Measurements from ENCODE around the gene COL4A1. TPM values are rescaled to one million over a fixed set of nuclear protein-coding genes. Genes with fewer than 3 reads are reported as not detected.
A peak's percentile ranks its signal among the peaks of the same experiment; 100 is the strongest.
"Not testable (repeated sequence)": the region's sequence is repeated elsewhere in the genome, so short reads cannot be mapped to it uniquely, and the experiment has no call there.

Gene COL4A1
- total RNA-seq, 2 donors from 2014 or later, result 140 to 201 TPM

DNA sequence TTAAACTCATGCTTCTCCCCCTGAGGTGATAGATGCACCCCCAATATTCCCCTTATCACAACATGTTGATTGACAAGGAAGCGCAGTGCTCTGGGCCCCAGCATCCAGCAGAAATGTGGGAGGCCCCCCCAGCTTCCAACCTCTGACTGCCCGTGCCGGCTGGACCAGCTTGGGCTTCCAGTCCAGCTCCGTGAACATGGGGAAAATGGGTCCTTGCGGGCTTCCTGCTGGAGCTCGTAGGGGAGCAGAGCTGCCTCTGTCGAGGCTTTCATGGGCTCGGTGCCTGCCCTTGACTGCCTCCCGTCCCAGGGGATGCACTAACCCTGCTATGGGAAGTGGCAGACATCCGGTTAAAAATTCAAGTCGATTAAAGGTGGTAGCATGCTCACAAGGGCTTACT lies 188.9 kb downstream of the COL4A1 start:
- TF ChIP-seq, protein P1, sequence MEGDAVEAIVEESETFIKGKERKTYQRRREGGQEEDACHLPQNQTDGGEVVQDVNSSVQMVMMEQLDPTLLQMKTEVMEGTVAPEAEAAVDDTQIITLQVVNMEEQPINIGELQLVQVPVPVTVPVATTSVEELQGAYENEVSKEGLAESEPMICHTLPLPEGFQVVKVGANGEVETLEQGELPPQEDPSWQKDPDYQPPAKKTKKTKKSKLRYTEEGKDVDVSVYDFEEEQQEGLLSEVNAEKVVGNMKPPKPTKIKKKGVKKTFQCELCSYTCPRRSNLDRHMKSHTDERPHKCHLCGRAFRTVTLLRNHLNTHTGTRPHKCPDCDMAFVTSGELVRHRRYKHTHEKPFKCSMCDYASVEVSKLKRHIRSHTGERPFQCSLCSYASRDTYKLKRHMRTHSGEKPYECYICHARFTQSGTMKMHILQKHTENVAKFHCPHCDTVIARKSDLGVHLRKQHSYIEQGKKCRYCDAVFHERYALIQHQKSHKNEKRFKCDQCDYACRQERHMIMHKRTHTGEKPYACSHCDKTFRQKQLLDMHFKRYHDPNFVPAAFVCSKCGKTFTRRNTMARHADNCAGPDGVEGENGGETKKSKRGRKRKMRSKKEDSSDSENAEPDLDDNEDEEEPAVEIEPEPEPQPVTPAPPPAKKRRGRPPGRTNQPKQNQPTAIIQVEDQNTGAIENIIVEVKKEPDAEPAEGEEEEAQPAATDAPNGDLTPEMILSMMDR (IDR thresholded peaks at IDR 0.05), result no peak
- Histone ChIP-seq H3K9me3 (no peaks in the 10 kb centered on the region), H3K27ac (no peak overlapping the region), H3K4me1 (peaks cover 0 to 16% of the 10 kb centered on the region in 2 donors), H3K27me3 (no peaks in the 10 kb centered on the region), H3K36me3 (no peaks in the 10 kb centered on the region), H3K4me3 (no peak overlapping the region)
- DNase-seq (ENCODE audit: low spot score), result peak; percentile 46

DNA sequence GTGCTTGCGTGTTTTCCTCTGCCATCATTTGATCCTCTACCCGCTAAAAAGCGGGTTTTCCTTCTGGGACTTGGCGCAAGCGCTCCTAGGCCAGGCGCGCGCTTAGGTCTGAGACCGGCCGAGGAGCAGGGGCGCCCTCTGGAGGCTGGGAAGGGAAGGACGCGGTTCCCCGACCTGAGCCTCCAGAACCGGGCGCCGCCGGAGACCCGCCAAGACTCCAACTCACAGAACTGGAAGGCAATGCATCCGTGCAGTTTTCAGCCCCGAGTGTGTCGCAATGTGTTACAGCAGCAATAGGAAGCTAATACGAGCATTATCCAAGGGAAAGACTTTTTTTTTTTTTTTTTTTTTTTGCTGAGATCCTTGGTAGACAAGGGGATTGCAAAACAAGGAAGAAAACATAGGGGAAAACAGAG lies 190.9 kb downstream of the COL4A1 start:
- no peaks in the 10 kb centered on the region for H3K36me3 ChIP-seq

DNA sequence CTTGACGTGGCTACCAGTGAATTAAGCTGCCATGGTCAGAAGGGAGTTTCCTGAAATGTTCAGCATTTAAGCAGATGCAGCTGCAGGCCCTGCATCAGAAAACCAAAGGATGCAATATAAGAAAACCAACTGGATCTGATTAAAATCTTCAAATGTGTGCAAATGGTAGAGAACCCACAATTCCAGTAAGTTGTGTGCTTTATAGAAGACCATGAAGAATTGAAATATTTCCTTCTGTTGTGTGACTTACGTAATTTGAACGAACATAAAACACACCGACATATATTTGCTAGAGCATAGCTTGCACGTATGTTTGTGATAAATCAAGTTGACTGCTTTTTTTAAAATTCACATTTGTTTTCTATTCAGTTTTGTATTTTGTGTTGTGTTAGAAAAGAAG lies 191.4 kb downstream of the COL4A1 start:
- DNase-seq (ENCODE audit: low spot score), result no peak
- TF ChIP-seq, protein P1 (IDR thresholded peaks at IDR 0.05), result no peak
- H3K27me3 ChIP-seq, result no peaks in the 10 kb centered on the region
- H3K36me3 ChIP-seq, result no peaks in the 10 kb centered on the region
- H3K4me3 ChIP-seq, result no peak overlapping the region
- no peaks in the 10 kb centered on the region for H3K9me3 ChIP-seq
- H3K4me1 ChIP-seq, result peaks cover 0 to 13% of the 10 kb centered on the region in 2 donors
- no peak overlapping the region for H3K27ac ChIP-seq

More for the DNA sequence above, 190.9 kb downstream of the COL4A1 start:
- H3K4me3 ChIP-seq, result no peak overlapping the region
- H3K27me3 ChIP-seq, result no peaks in the 10 kb centered on the region
- H3K9me3 ChIP-seq, result no peaks in the 10 kb centered on the region
- TF ChIP-seq, protein P1 (IDR thresholded peaks at IDR 0.05), result peak; percentile 60 to 80
- no peak overlapping the region for H3K27ac ChIP-seq
- peaks cover 0 to 13% of the 10 kb centered on the region in 2 donors for H3K4me1 ChIP-seq
- no peak for DNase-seq (ENCODE audit: low spot score)

DNA sequence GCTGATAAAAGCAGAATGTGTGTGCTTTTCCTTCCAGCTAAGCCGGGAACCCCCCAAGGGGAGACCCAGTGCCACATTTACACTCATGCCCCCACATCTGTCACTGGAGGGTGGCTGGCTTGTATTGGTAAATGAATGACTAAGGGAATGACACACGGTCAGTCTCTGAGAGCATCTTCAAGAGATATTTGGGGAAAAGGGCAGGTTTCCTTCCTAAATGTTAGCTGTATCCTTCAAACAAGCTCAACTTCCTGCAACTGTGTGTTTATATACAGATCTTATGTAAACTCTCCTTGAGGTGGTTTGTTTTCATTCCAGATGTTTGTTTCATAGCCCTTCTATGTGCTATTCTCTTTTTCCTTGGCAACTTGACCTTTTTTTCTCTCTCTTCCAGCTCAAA lies 192.6 kb downstream of the COL4A1 start:
- H3K27ac ChIP-seq, result no peak overlapping the region
- H3K9me3 ChIP-seq, result no peaks in the 10 kb centered on the region
- H3K27me3 ChIP-seq, result no peaks in the 10 kb centered on the region
- DNase-seq (ENCODE audit: low spot score), result no peak
- H3K4me3 ChIP-seq, result no peak overlapping the region
- peaks cover 0 to 25% of the 10 kb centered on the region in 2 donors for H3K4me1 ChIP-seq
- TF ChIP-seq, protein P1 (IDR thresholded peaks at IDR 0.05), result no peak
- H3K36me3 ChIP-seq, result no peaks in the 10 kb centered on the region

DNA sequence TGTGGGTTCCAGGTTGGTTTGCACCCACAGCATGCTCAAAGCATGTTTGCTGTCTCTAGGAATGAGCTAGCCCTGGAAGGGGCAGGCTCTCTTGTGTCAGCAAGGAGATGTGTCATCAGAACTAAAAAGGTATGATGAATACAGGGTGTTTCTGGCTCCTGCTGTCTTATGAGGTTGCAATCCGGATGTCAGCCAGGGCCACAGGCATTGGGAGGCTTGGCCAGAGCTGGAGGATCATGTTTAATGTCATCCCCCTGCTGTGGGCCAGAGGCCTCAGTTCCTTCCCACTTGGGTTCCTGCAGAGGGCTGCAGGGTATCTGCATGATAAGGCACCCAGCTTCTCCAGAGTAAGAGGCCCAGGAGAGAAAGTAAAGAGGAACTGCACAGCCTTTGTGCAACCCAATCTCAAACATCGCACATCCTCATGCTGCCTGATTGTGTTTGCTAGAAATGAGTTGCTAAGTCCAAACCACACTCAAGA lies 193.6 kb downstream of the COL4A1 start:
- Histone ChIP-seq H3K4me1 (peaks cover 0 to 29% of the 10 kb centered on the region in 2 donors), H3K9me3 (no peaks in the 10 kb centered on the region), H3K27ac (no peak overlapping the region), H3K36me3 (no peaks in the 10 kb centered on the region), H3K27me3 (no peaks in the 10 kb centered on the region), H3K4me3 (no peak overlapping the region)
- TF ChIP-seq, protein P1 (IDR thresholded peaks at IDR 0.05), result no peak
- no peak for DNase-seq (ENCODE audit: low spot score)

DNA sequence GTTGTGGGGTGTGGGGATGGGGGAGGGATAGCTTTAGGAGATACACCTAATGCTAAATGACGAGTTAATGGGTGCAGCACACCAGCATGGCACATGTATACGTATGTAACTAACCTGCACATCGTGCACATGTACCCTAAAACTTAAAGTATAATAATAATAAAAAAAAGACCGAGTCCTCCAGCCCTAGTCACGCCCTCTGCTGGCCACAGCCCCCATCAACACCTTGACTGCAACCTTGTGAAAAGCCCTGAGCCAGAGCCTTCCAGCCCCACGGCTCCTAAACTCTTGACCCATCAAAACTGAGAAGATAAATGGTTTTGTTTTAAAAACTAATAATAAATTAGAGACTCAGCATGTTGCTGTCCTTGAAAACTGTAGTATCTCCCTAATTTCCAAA lies 194.6 kb downstream of the COL4A1 start:
- H3K27me3 ChIP-seq; H3K9me3 ChIP-seq; H3K36me3 ChIP-seq; DNase-seq (ENCODE audit: low spot score); H3K27ac ChIP-seq; H3K4me3 ChIP-seq: not testable (repeated sequence)
- TF ChIP-seq, protein P1 (IDR thresholded peaks at IDR 0.05), result peak in 1 of 2 donors; percentile 39
- H3K4me1 ChIP-seq, result peaks cover 0 to 30% of the 10 kb centered on the region in 2 donors

All from right atrium auricular region (tissue), 2 donors.